Transverse colon (tissue), 3 donors: Measurements from ENCODE around the gene CACNA1C.

Experiments
- CTCF ChIP-seq, 5 experiments: fragments of 200-600 bp in 3 of 5; fragments of 450-650 bp in 2 of 5; sonication (generic) in 3 of 5; IDR thresholded peaks; 1 replicate in 2 of 5; 2 replicates in 3 of 5; pipeline ENCODE4 v1.5.1; 2016 to 2017; ENCODE audit warnings: antibody characterized with exemption in 5 of 5, inconsistent platforms in 3 of 5, mild to moderate bottlenecking in 2 of 5, moderate library complexity in 1 of 5
- EP300 ChIP-seq: sonication (generic); formaldehyde crosslinking; IDR thresholded peaks from one replicate; pipeline ENCODE4 v1.6.1; 2017; ENCODE audit warnings: antibody characterized with exemption, low read depth

DNA sequence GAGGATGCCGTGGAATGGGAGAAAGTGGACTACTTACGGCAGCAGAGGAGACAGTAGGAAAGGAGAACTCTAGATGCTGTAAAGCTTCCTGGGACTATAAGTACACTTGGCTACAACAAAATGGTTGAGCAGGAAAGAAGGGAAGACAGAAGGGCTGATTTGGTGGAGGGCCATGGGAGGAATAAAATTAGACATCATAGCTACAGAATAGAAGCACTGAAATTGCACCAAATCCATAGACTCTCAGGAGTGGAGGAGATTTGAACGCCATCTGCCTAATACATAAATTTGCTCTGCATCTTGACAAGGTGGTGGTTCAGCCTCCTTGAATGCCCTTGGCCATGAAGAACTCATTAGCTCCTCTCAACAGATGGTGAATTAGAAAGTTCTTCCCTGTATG, 32.3 kb upstream of the CACNA1C start:
- TF ChIP-seq CTCF (IDR thresholded peaks at IDR 0.05) (no peak), EP300 (no peak)
